Measurements from ENCODE around the gene NUDT19. TPM values are rescaled to one million over a fixed set of nuclear protein-coding genes. Genes with fewer than 3 reads are reported as not detected.

NUDT19 gene
- polyA plus RNA-seq, 3 donors: 3.8 to 5.6 (median 4.6) TPM

GRCh38 chr19:32717496-32717895 lies 25.9 kb downstream of the NUDT19 start:
- Mint-ChIP-seq H3K27ac (peak overlapping the region in 1 of 7 donors; percentile 74), H3K9me3 (peaks cover 0 to 16% (median 2%) of the 10 kb centered on the region in 7 donors), H3K4me1 (no peaks in the 10 kb centered on the region), H3K36me3 (peaks cover 27 to 40% of the 10 kb centered on the region in 2 donors), H3K4me3 (no peak overlapping the region), H3K27me3 (ENCODE audit: low read depth in 3 of 3) (peaks cover 0 to 3% (median 0%) of the 10 kb centered on the region in 3 donors)
- Histone ChIP-seq H3K9ac (ENCODE audit: insufficient read depth, low read length, poor library complexity, severe bottlenecking) (no peak overlapping the region), H3K36me3 (replicated peaks in 1 of 2; ENCODE audit: control insufficient read depth in 1 of 2, insufficient read depth in 2 of 2, low read length in 2 of 2) (peaks cover 20 to 38% of the 10 kb centered on the region in 2 donors), H3K4me3 (replicated peaks in 1 of 3; ENCODE audit: low read depth in 2 of 3, low read length in 3 of 3) (no peak overlapping the region), H2AFZ (ENCODE audit: insufficient read depth, low read depth, low read length, poor library complexity, severe bottlenecking) (no peak overlapping the region), H3K4me1 (ENCODE audit: control insufficient read depth in 1 of 2, insufficient read depth in 2 of 2, low read length in 2 of 2) (no peaks in the 10 kb centered on the region), H3K9me3 (replicated peaks in 1 of 2; ENCODE audit: control insufficient read depth in 1 of 2, insufficient read depth in 1 of 2, low read length in 2 of 2) (peaks cover 5 to 9% of the 10 kb centered on the region in 2 donors), H4K20me1 (ENCODE audit: insufficient read depth, low read length) (no peaks in the 10 kb centered on the region), H3K27ac (ENCODE audit: low read depth in 1 of 2, low read length in 2 of 2) (no peak overlapping the region), H3K4me2 (replicated peaks; ENCODE audit: extremely low read depth, low read length, poor library complexity, severe bottlenecking) (no peak overlapping the region), H3K79me2 (ENCODE audit: insufficient read depth, low read length) (no peaks in the 10 kb centered on the region), H3K27me3 (ENCODE audit: control insufficient read depth in 2 of 2, insufficient read depth in 2 of 2, low read length in 2 of 2) (no peaks in the 10 kb centered on the region)
- TF ChIP-seq CTCF (IDR thresholded peaks at IDR 0.05): no peak
- 100% methylated on average over 2 of the region's 5 CpGs for WGBS (ENCODE audit: insufficient coverage)
- no peak for DNase-seq
- intact Hi-C loops (cut with micrococcal nuclease): no loop called here

GRCh38 chr19:32718286-32718685 lies 26.7 kb downstream of the NUDT19 start:
- H3K4me2 ChIP-seq (replicated peaks; ENCODE audit: extremely low read depth, low read length, poor library complexity, severe bottlenecking): no peak overlapping the region
- peak overlapping the region in 3 of 7 donors; percentile 1 to 31 (median 10) for H3K27ac Mint-ChIP-seq
- DNase-seq: no peak
- H2AFZ ChIP-seq (ENCODE audit: insufficient read depth, low read depth, low read length, poor library complexity, severe bottlenecking): no peak overlapping the region
- no peaks in the 10 kb centered on the region for H3K27me3 ChIP-seq (ENCODE audit: control insufficient read depth in 2 of 2, insufficient read depth in 2 of 2, low read length in 2 of 2)
- no peak overlapping the region for H3K4me3 ChIP-seq (replicated peaks in 1 of 3; ENCODE audit: low read depth in 2 of 3, low read length in 3 of 3)
- WGBS (ENCODE audit: insufficient coverage): 90% methylated on average over 2 of the region's 7 CpGs
- no peak overlapping the region for H3K9ac ChIP-seq (ENCODE audit: insufficient read depth, low read length, poor library complexity, severe bottlenecking)
- no peaks in the 10 kb centered on the region for H3K4me1 ChIP-seq (ENCODE audit: control insufficient read depth in 1 of 2, insufficient read depth in 2 of 2, low read length in 2 of 2)
- intact Hi-C loops (cut with micrococcal nuclease): no loop called here
- no peaks in the 10 kb centered on the region for H4K20me1 ChIP-seq (ENCODE audit: insufficient read depth, low read length)
- no peaks in the 10 kb centered on the region for H3K79me2 ChIP-seq (ENCODE audit: insufficient read depth, low read length)
- TF ChIP-seq CTCF (IDR thresholded peaks at IDR 0.05): no peak
- peaks cover 0 to 4% (median 0%) of the 10 kb centered on the region in 3 donors for H3K27me3 Mint-ChIP-seq (ENCODE audit: low read depth in 3 of 3)
- no peak overlapping the region for H3K4me3 Mint-ChIP-seq
- no peak overlapping the region for H3K27ac ChIP-seq (ENCODE audit: low read depth in 1 of 2, low read length in 2 of 2)
- H3K36me3 Mint-ChIP-seq: peaks cover 22 to 34% of the 10 kb centered on the region in 2 donors
- H3K9me3 Mint-ChIP-seq: peaks cover 0 to 16% (median 2%) of the 10 kb centered on the region in 7 donors
- H3K9me3 ChIP-seq (replicated peaks in 1 of 2; ENCODE audit: control insufficient read depth in 1 of 2, insufficient read depth in 1 of 2, low read length in 2 of 2): peaks cover 5 to 9% of the 10 kb centered on the region in 2 donors
- H3K4me1 Mint-ChIP-seq: no peaks in the 10 kb centered on the region
- peaks cover 13 to 31% of the 10 kb centered on the region in 2 donors for H3K36me3 ChIP-seq (replicated peaks in 1 of 2; ENCODE audit: control insufficient read depth in 1 of 2, insufficient read depth in 2 of 2, low read length in 2 of 2)
